ENCODE measurements around the gene TNFRSF17.
"Not testable (repeated sequence)": the region's sequence is repeated elsewhere in the genome, so short reads cannot be mapped to it uniquely, and the experiment has no call there.

The TNFRSF17 gene

GRCh38 chr16:11968577-11968976 is 3.6 kb downstream of the TNFRSF17 start:
- in situ Hi-C loops (cut with HindIII; ENCODE audit: low sequenced_read_pairs) = no loop called here

GRCh38 chr16:11970292-11970691 is 5.3 kb downstream of the TNFRSF17 start:
- in situ Hi-C loops (cut with HindIII; ENCODE audit: low sequenced_read_pairs) = not testable (repeated sequence)

GRCh38 chr16:11972128-11972527 is 7.1 kb downstream of the TNFRSF17 start:
- in situ Hi-C loops (cut with HindIII; ENCODE audit: low sequenced_read_pairs) = no loop called here

- in situ Hi-C loops (cut with HindIII; ENCODE audit: low sequenced_read_pairs) = no loop called here
These were observed 8.1 kb downstream of the TNFRSF17 start for GRCh38 chr16:11973070-11973469.

GRCh38 chr16:11976850-11977375 is 11.9 kb downstream of the TNFRSF17 start:
- in situ Hi-C loops (cut with HindIII; ENCODE audit: low sequenced_read_pairs) = no loop called here

- in situ Hi-C loops (cut with HindIII; ENCODE audit: low sequenced_read_pairs) = no loop called here
These were observed 12.5 kb downstream of the TNFRSF17 start for GRCh38 chr16:11977376-11978041.

GRCh38 chr16:11978080-11978479 is 13.1 kb downstream of the TNFRSF17 start:
- in situ Hi-C loops (cut with HindIII; ENCODE audit: low sequenced_read_pairs) = no loop called here

GRCh38 chr16:11979013-11979672 is 14.1 kb downstream of the TNFRSF17 start:
- in situ Hi-C loops (cut with HindIII; ENCODE audit: low sequenced_read_pairs) = no loop called here

- in situ Hi-C loops (cut with HindIII; ENCODE audit: low sequenced_read_pairs) = no loop called here
These were observed 15.3 kb downstream of the TNFRSF17 start for GRCh38 chr16:11980136-11980844.

- in situ Hi-C loops (cut with HindIII; ENCODE audit: low sequenced_read_pairs) = no loop called here
These were observed 20.2 kb downstream of the TNFRSF17 start for GRCh38 chr16:11985250-11985649.

GRCh38 chr16:11986521-11987057 is 21.6 kb downstream of the TNFRSF17 start:
- in situ Hi-C loops (cut with HindIII; ENCODE audit: low sequenced_read_pairs) = no loop called here

GRCh38 chr16:11988258-11988978 is 23.4 kb downstream of the TNFRSF17 start:
- in situ Hi-C loops (cut with HindIII; ENCODE audit: low sequenced_read_pairs) = no loop called here

- in situ Hi-C loops (cut with HindIII; ENCODE audit: low sequenced_read_pairs) = no loop called here
These were observed 25.8 kb downstream of the TNFRSF17 start for GRCh38 chr16:11990702-11991390.

GRCh38 chr16:11992008-11992584 is 27.1 kb downstream of the TNFRSF17 start:
- in situ Hi-C loops (cut with HindIII; ENCODE audit: low sequenced_read_pairs) = no loop called here

GRCh38 chr16:11992586-11993524 is 27.8 kb downstream of the TNFRSF17 start:
- in situ Hi-C loops (cut with HindIII; ENCODE audit: low sequenced_read_pairs) = no loop called here

GRCh38 chr16:11994143-11995119 is 29.4 kb downstream of the TNFRSF17 start:
- in situ Hi-C loops (cut with HindIII; ENCODE audit: low sequenced_read_pairs) = no loop called here

GRCh38 chr16:11996433-11997330 is 31.7 kb downstream of the TNFRSF17 start:
- in situ Hi-C loops (cut with HindIII; ENCODE audit: low sequenced_read_pairs) = no loop called here
